ENCODE results near the gene SPOCK1. TPM values are rescaled to one million over a fixed set of nuclear protein-coding genes. Genes with fewer than 3 reads are reported as not detected.

SPOCK1 gene
- total RNA-seq, 1 donor from 2014 or later, result 0.20 TPM

DNA sequence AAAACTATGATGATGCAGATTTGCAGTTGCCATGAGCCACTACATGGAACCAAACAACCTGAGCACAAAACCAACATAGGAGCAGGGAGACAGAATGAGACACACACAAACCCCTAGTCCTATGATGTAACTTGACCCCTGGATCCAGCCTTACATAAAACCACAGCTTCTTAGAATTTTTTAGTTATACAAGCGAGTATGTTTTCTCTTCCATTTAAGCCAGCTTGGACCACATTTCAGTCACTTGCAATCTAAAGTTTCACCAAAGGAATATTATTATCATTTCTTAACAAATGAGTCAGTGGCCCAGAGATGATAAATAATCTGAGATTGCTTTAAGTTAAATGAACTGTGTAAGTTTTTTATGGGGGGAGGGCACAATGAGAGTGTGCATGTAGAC lies 6.8 kb downstream of the SPOCK1 start:
- DNase-seq (ENCODE audit: low read depth in 2 of 2), result no peak

DNA sequence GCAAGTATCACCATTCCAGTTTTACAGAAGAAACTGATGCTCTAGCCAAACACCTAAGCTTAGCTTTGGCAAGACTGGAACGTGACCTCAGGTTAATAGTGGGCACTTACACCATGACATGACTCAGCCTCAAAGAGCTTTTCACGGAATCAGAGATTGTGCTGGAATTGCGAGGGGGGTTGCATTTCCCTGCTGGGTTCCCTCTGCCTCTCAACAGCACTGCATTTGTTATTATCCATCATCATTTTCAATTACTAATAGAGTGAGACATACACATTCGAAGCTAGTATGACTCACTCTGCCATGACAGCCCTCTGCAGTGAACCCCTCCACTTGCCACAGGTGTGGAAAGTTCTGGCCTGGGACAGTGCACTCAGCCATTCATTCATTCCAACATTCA lies 8.0 kb downstream of the SPOCK1 start:
- no peak for DNase-seq (ENCODE audit: low read depth in 2 of 2)

DNA sequence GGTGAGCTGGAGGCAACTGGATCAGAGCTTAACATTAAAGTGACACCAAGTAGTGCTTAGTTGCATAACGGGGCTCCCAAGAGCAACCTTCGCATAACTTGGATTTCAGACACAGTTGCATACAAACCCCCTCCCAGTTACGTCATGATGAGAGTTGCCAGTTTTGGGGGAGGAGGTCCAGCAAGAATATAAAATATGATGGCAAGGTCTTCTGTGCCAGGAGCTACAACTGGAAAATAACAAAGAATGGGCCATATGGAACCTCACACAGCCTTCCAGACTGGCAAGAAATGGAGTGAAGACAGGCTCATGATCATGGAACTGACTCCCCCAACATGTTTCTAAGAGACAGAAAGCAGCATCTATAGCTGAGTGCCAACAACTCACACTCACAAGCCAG lies 8.5 kb downstream of the SPOCK1 start:
- no peak for DNase-seq (ENCODE audit: low read depth in 2 of 2)

DNA sequence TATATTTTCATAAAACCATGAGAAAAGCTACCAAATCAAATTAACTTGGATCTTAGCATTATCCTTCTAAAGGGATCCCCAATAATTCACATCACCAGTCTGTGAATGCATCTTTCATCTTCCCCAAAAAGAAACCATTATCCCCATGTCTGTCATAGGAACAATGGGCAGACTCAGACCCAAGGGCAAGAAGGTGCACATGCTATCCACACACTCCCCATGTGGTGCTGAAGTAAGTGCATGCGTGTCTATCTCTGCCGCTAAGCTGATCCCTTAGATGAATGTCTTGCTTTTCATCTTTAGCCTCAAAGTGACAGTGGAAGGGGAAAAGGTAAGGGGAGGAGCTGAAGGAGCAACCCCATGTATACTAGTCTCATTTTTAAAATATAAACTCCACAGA lies 10.2 kb downstream of the SPOCK1 start:
- no peak for DNase-seq (ENCODE audit: low read depth in 2 of 2)

DNA sequence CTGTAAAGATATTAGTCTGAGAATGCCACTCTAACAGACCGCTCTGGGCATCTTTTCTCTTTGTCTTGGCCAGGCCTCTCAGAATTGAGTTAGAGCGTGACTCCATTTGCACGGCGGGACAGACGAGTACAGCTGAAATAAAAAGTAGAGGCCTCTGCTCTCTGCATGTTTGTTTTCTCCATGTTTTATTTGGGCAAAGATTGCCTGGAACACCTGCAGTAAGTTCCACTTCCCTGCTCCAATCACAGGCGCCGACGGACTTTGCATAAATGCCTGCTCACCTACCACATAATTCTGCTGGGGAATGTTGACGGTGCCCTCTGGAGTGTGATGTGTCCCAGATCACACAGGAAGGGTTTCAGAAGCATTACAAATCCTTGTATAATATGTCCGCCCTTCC lies 10.6 kb downstream of the SPOCK1 start:
- DNase-seq (ENCODE audit: low read depth in 2 of 2), result no peak

DNA sequence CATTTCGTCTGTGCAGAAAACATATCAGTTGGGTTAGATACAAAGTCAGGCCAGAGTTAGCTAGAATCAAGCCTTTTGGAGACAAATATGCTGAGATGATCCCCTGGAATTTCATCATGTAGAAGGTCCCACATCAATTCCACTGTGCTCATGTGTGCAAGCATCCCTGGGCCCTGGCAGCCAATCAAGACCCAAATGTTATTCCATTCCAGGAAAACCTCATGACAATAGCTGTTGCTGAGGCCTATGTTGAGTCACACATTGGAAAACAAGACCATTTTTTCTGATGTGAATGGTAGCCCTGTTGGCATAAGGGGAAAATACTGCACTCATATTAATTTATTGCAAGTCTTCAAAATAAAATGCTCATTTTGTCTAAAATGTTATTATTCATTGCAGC lies 11.5 kb downstream of the SPOCK1 start:
- peak; percentile 22 to 79 for DNase-seq (ENCODE audit: low read depth in 2 of 2)

DNA sequence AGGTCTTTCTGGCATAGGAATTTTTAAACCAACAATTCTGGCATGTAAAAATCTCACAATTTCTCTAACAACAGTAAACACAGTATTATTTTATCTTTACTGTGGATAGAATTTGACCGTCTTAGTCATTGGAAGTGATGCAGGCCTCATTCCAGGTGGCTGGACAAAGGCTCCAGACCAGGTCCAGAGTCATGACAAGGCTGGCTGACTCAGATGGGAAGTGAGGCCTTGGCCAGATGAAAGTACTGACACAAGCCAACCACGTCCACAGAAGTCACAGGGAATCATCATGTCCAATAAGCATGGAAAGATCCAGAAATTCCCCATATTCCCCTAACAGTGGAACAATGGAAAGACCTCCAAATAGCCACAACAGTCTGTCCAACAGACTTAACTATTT lies 12.4 kb downstream of the SPOCK1 start:
- DNase-seq (ENCODE audit: low read depth in 2 of 2), result peak; percentile 36 to 54

DNA sequence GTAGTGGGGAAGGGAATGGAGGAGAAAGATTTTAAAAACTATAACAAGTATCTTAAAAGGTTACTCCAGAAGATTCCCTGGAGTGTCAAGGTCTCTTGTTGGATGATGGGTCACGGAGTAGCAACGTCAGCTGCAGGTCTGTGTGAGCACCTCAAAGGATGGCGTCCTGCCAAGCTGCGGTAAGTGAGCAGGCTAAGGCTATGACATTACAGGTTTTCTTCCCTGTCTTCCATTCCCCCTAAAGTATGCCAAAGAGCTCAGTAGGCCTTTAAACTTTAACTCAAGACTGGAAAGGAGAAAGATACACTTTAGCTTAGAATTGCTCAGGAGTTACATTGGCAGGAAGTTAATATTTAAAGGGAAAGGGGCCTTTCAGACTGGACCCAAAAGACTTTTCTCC lies 17.5 kb downstream of the SPOCK1 start:
- DNase-seq (ENCODE audit: low read depth in 2 of 2), result no peak

DNA sequence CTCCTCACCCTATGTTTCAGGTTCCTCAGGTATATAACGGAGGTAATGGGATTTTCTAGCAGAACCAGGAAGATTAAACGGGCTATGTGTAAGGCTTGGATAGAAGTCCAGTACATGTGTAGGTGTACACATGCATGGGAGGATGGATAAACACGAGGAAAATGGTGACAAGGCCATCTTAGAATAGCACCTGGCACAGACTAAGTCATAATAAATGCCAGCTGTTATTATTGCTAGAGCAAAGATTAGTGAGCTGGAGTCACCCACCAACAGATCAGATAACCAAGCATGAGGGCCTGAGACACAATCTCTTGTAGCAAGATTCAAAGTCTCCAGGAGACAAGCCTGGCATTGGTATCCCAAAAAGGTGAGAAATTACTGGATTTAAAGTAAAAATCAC lies 21.1 kb downstream of the SPOCK1 start:
- no peak for DNase-seq (ENCODE audit: low read depth in 2 of 2)

DNA sequence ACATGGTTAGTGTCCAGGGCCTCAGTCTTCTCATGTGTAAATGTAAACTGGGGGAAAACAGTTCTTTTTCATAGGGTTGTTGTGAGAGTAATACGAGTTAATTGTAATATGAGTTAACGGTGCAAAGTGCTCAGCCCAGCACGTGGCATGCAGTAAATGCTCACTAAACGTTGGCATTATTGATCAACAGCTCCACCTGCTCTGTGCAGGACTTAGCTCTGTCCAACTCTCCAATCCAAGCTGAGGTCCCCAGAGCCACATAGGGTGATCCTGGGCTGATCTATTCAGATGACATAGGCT lies 28.3 kb downstream of the SPOCK1 start:
- DNase-seq (ENCODE audit: low read depth in 2 of 2), result no peak

DNA sequence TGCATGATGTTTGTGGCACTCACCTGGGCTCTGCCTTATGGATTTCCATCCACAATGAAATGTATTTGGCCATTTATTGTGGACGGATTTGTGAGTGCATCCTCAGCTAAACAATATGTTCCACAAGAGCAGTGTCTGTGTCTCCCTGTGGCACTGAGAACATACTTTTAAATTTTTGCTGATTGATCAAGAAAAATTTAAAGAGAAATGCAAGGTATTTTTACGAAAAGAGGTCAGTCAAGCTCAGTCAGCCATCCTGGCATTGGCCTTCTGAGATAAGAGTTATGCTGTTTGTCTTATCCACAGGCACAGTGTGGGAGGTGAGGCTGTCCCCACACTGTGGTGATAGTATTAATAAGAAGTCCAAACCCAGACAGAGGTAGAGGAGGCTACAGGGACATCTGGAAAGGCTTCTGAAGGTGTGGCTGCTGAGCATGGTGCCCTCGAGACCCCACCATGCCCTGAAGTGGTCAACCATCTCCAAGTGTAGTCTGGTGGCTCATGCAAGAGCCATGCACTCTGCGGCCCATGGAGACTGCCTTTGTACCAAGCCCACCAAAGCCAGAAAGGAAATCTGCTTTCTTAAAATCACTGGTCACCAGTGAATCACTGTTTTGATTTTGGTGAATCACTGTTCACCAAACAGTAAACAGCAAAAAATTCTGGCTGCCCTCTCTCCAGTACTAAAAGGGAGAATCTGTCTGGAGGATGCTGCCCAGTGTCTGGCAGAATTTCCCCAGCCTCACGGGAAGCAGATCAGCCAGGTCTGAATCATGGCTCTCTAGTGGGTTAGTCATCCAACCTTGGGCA lies 28.8 kb downstream of the SPOCK1 start:
- peak; percentile 11 to 67 for DNase-seq (ENCODE audit: low read depth in 2 of 2)

DNA sequence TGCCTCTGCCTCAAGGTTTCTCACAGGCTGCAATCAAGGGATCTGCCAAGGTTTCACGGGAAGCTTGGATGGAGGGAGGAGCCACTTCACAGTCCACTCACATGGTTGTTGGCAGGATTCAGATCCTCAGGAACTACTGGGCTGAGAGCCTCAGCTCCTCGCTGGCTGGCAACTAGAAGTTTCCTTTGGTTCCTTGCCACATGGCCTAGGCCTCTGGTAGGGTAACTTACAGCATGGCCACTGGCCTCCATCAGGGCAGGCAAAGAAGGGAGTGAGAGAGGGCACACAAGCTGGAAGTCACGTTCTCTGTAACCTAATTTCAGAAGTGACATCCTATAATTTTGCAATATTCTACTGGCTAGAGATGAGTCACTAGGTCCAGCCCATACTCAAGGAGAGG lies 32.2 kb downstream of the SPOCK1 start:
- peak in 1 of 2 donors; percentile 2 for DNase-seq (ENCODE audit: low read depth in 2 of 2)

DNA sequence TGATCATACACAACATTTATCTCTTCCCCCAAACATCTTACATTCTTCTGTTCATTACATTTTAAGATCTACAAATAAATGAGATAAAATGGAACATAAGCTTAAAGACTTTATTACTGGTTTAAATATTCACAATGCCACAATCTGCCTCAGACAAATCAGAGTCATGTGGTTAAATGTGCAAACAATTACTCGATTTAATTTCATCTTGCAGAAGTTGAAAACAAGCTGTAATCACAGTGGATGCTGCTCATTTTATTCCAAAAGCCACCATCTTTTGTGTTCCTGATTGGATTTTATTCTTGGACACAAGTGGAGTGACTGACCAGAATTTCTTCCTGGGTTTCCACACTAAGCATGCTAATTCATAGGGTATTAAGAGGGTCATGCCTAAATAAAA lies 33.2 kb downstream of the SPOCK1 start:
- DNase-seq (ENCODE audit: low read depth in 2 of 2), result no peak

DNA sequence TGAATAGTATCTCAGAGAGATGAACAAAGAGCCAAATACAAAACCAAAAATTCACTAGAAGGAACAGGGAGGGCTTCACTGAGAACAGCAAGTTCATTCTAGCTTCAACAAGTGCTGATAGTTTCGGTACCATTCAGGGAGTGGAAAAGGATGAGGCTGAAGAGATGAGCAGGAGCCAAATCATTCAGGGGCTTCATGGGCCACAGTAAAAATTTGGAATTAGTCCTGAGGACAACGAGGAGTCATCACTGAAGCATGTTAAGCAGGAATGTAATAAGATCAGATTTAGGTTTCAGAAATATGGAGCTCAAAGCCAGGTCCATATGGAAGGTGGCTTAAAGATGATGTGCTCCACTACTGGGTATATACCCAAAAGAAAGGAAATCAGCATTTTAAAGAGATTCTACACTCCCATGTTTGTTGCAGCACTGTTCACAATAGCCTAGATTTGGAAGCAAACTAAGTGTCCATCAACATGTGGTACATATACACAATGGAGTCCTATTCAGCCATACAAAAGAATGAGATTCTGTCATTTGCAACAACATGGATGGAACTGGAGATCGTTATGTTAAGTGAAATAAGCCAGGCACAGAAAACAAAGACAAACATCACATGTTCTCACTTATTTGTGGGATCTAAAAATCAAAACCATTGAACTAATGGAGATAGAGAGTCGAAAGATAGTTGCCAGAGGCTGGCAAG lies 36.2 kb downstream of the SPOCK1 start:
- DNase-seq (ENCODE audit: low read depth in 2 of 2), result no peak

DNA sequence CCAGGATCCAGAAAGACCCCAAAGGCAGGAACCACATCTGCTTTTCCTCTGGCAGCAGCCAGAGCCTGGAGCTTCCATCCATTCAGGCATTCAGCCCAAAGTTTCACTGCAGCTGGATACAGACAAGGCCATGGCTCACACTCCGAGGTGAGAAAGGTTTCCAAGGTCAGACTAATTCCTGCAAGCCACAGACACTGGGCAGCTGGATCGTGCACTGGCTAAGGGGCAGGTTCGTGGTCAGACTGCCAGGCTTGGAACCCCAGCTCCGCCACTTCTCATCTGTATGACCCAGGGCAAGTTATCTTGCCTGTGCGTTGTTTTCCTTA lies 36.9 kb downstream of the SPOCK1 start:
- DNase-seq (ENCODE audit: low read depth in 2 of 2), result no peak

DNA sequence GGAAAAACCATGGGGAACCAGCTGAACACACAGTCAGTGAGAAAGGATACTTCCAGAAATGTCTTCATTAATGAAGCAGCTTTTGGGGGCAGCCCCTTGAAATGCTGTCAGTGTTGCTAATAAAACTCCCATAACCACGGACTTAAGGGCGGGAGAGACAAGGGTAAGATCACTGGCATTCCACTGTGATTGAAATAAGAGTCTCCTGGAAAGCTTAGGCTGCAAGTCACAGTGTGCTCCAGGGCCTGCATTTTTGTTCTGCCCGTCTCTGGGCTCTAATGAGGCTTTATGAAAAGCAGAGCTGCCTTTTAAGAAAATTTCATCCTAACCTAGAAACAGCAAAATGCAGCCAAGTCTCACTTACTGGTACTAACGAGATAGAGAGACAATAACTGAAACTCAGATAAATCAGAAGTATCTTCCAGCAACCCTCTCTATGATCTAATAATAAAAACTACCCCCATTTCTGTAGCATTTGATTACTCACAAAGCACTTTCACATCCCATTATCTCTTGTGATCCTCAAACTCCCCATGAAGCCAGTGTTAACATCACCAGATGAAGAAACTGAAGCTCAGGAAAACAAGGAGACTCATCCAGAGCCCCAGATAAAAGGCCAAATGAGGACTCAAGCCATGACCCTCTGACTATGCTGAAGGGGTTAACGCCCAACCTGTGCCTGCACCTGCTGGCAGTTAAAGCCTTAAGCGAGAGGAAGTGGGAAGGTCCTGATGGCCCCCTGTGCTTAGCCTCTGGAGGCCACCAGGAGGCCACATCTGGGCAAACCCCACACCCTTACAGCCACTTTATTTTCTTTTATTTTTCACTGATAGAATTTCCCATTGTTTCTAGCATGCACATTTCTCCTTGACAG lies 37.5 kb downstream of the SPOCK1 start:
- no peak for DNase-seq (ENCODE audit: low read depth in 2 of 2)

DNA sequence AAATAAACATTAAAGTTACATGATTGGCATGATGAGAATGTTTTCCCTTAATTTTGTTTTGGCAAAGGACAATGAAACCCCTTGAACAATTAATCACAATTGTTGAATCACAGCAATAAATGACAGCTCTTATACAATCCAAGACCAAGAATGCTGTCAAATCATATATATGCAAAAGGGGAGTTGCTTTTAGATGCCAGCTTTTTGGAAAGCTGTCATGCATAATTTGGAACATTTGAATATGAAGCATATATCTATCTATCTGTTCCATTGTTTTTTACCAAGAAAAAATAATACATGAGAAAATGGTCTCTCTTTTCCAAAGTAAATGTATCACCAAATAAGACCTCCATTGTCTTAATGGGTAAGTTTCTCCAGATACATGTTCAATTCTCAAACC lies 44.5 kb downstream of the SPOCK1 start:
- DNase-seq (ENCODE audit: low read depth in 2 of 2), result no peak

DNA sequence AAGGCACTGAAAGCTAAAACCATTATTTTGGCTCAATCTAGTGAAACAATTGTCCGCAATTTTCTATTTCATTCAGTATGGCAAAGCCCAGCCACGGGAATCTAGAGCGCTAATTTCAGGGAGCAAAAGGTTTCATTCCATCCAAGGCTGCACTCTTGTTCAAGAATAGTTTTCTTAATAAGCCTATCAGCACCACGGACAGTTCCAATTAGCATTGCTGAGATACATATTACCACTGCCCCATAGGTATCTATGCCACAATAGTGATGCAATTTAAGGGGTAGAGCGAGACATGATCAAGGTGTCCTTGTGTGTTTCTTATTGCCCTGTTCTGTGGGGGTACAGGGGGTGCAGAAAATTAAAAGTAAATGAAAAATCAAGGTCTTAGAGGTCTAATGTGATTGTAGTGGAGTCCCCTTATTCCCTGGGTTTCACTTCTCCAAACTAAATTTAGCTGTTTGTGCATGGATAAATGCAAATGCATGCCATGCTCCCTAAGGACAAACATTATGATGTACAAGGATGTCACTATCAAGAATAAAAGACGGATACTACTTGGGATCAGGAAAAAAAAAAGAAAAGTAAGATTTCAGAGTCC lies 45.5 kb downstream of the SPOCK1 start:
- peak; percentile 66 to 75 for DNase-seq (ENCODE audit: low read depth in 2 of 2)

DNA sequence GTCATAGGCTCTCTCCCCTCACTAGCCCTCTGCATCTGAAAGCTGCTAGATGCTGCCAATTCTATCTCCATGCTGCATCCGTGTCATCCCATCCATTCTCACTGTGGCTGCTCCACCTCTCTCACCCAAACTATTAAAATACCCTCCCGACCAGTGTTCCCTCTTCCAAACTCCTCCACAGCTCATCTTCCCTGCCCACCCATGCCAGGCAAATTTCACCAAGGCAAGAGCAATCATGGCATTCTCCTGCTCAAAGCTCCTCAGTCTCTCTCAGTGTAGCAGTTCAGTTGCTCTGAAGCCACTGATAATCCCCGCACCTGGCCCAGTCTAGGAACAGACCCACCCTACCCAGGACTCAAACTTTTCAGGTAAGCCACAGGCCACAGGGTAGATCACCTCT lies 48.4 kb downstream of the SPOCK1 start:
- no peak for DNase-seq (ENCODE audit: low read depth in 2 of 2)

DNA sequence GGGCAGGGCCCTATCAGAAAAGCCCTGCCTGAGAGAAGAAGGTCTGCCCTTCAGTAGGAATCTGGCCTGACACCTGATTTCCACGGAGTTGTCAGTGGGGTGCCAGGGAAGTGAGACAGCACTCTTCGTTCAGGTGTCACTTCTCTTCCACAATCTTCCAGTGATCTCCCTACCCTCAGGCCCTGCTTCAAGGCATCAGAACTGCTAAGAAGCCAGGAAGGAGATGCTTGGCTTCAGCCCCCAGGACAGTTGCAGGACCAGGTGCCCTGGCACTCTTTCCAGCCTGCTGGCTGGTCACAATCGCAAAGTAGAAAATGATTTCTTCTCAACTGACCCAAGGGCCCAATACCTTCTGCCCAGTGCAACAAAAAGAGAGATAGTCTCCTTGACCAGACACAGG lies 50.3 kb downstream of the SPOCK1 start:
- no peak for DNase-seq (ENCODE audit: low read depth in 2 of 2)

DNA sequence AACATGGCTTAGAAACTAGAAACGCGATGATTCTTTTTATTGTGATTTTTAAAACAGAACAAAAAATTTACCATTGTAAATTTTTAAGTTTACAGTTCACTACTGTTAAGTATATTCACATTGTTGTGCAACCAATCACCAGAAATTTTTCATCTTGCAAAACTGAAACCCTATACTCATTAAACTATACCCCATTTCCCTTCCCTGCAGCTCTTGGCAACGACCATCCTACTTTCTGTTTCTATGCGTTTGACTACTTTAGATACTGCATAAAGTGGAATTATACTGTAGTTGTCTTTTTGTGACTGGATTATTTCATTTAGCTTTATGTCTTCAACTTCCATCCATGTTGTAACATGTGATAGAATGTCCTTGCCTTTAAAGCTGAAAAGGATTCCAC lies 52.5 kb downstream of the SPOCK1 start:
- DNase-seq (ENCODE audit: low read depth in 2 of 2), result no peak

DNA sequence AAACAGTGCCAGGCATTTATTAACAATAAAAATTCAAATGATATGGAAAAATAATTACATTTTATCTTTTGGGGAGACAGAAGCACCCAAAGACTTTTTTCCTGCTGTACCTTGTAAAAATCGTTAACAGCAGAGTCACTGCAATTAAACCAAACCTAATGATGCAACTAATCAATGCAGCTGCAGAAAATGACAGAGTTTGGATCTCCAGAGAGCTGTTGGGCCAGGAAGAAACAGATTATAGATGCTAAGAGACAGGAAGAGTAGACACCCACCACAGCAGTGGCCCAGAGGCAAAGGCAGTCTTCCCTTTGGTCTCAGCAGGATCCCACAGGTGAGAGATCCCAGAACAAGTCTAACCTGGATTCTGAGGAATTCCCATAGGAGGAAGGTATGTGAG lies 53.0 kb downstream of the SPOCK1 start:
- no peak for DNase-seq (ENCODE audit: low read depth in 2 of 2)

All from lung microvascular endothelial cell (primary cell).